T-helper 2 cell treated with Interferon-gamma antibody and Interleukin-4, amounts not matched to agents 5 μg/mL and 100 μg/mL, for 36 hours (primary cell): ENCODE results near the gene KIF6.

Experiments used
- DNase-seq: peaks from one replicate; pipeline ENCODE4 v3.0.0; 2021; ENCODE audit warnings: low spot score
- H3K27ac Mint-ChIP-seq: one replicate; pipeline ENCODE4 v1.8.0; 2021; ENCODE audit warnings: mild to moderate bottlenecking, mixed read lengths
- H3K27me3 Mint-ChIP-seq: one replicate; pipeline ENCODE4 v1.8.0; 2021; ENCODE audit warnings: low read depth, mixed read lengths
- H3K36me3 Mint-ChIP-seq: one replicate; pipeline ENCODE4 v1.8.0; 2021; ENCODE audit warnings: low read depth, mixed read lengths
- H3K4me1 Mint-ChIP-seq: one replicate; pipeline ENCODE4 v1.8.0; 2021; ENCODE audit warnings: low read depth, mixed read lengths
- H3K4me3 Mint-ChIP-seq: one replicate; pipeline ENCODE4 v1.8.0; 2022; ENCODE audit warnings: mild to moderate bottlenecking, moderate library complexity, mixed read lengths
- H3K9me3 Mint-ChIP-seq: one replicate; pipeline ENCODE4 v1.8.0; 2021; ENCODE audit warnings: mixed read lengths

The KIF6 gene

DNA sequence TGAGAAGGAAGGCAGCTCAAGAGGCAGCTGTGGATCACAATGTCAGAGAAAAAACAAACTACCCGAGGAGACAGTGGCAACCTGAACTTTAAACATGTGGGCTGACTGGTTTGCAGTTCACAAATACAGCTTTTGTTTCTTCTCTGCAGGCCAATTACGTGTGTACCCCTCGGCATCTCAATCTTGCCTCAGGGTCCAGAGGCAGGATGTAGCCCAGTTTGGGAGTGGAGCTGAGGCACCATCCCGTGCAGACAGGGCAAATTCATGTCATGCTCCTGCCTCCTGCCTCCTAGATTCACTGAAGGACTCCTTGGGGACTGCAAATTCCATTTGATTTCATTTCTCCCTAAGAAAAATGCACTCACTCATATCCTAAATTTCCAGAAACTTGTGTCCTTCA, 308.5 kb downstream of the KIF6 start:
- no peaks in the 10 kb centered on the region for H3K9me3 Mint-ChIP-seq
- no peaks in the 10 kb centered on the region for H3K4me1 Mint-ChIP-seq
- no peak for DNase-seq
- H3K27ac Mint-ChIP-seq: no peak overlapping the region
- no peaks in the 10 kb centered on the region for H3K36me3 Mint-ChIP-seq
- no peak overlapping the region for H3K4me3 Mint-ChIP-seq
- H3K27me3 Mint-ChIP-seq: peaks cover 6% of the 10 kb centered on the region

DNA sequence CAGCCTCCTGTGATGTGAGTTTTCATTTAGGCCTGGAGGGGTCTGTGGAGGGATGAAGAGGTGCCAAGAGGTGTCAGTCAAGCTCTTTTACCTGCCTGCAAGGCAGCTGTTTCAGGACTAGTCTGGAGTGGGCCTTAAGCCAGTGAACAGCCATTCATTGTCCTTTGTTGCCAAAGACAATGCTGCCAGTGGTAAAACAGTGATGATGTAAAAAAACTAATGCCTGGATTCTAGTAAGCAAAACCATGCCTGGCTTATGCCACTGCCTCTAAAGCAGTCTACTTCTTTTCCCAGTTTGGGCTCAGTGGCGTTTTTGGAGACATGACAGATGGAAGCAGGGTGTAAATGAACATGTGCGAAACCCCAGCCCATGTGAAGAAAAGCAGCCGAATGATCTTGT, 309.2 kb downstream of the KIF6 start:
- Mint-ChIP-seq H3K4me3 (no peak overlapping the region), H3K27me3 (peaks cover 6% of the 10 kb centered on the region), H3K36me3 (no peaks in the 10 kb centered on the region), H3K27ac (no peak overlapping the region), H3K9me3 (no peaks in the 10 kb centered on the region), H3K4me1 (no peaks in the 10 kb centered on the region)
- no peak for DNase-seq

DNA sequence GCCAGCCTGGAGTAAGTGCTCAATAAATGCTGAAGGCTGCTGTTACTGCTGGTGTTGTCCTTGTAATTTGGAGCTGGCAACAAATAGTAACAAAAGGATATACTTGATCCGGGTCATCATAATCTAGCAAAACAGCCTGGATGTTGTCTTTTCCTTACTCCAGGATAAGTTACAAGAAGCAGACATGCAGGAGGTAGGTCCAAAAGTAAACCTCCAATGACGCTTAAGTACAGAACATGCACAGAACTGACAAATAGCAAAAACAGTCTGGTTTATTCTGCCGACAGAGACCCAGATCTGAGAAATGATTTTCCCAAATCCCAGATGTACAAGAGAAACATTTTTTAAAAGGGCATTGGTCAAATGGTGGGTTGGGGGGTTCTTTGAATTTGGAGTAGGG, 309.7 kb downstream of the KIF6 start:
- Mint-ChIP-seq H3K36me3 (no peaks in the 10 kb centered on the region), H3K27me3 (peaks cover 6% of the 10 kb centered on the region), H3K9me3 (no peaks in the 10 kb centered on the region), H3K4me3 (no peak overlapping the region), H3K4me1 (no peaks in the 10 kb centered on the region), H3K27ac (no peak overlapping the region)
- no peak for DNase-seq

DNA sequence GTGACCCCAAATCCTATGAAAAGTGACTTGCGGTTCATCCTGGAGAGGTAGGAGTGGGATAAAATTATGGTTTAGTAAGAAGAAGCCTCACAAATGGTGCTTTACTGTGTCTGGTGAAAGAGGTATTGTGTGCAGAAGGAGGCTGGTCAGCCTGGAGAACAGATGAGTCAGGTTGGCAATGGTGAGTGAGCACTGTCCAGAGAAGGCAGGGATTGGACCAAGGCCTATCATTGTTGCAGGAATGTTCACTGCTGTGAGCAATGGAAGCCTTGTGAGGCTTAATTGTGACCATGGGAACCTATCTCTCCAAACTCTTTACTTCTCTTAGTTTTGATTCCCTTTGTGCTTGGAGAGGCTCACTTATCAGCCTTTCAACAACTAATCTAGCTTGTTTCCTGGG, 313.7 kb downstream of the KIF6 start:
- Mint-ChIP-seq H3K4me3 (no peak overlapping the region), H3K27ac (no peak overlapping the region), H3K36me3 (no peaks in the 10 kb centered on the region), H3K9me3 (no peaks in the 10 kb centered on the region), H3K27me3 (no peaks in the 10 kb centered on the region), H3K4me1 (peaks cover 2% of the 10 kb centered on the region)
- DNase-seq: no peak

DNA sequence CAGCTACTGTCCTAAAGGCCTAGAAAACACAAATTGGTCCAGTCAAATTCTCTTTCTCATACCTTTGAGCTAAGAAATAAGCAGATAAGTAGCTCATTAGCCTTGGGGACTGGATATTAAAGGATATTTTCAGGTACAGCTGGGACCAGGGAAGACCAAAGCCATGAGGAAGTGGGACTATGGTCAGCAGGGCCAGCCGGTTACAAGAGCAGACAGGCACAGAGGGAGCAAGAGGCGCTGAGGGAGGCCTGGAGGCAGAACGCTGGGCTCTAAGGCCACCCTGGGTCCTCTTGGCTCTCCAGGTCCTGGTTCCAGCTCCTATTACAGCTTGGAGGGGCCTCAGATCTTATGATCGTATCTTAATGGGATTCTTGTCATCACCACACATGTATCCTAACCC, 314.2 kb downstream of the KIF6 start:
- Mint-ChIP-seq H3K27me3 (no peaks in the 10 kb centered on the region), H3K36me3 (no peaks in the 10 kb centered on the region), H3K9me3 (no peaks in the 10 kb centered on the region), H3K4me1 (peaks cover 6% of the 10 kb centered on the region), H3K27ac (no peak overlapping the region), H3K4me3 (no peak overlapping the region)
- DNase-seq: no peak

DNA sequence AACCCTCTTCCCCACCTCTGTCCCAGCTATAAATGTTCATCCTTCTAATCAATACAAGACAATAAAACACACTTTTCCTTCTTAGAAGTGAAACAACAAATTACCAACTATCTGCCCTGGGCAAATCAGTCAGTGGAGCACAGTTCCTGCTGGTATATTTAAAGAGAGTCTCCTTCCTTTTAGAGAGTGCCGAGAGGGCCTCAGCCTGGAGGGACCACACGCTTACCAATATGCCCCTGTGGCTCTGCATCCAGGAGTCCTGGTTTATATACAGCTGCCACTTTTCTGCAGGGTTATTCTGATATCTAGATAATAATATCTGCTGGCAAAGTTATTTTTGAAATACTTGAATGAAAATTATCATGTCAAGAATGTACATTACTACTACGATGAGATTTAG, 315.3 kb downstream of the KIF6 start:
- Mint-ChIP-seq H3K27me3 (no peaks in the 10 kb centered on the region), H3K9me3 (no peaks in the 10 kb centered on the region), H3K36me3 (no peaks in the 10 kb centered on the region), H3K4me1 (peaks cover 6% of the 10 kb centered on the region), H3K27ac (no peak overlapping the region), H3K4me3 (no peak overlapping the region)
- DNase-seq: no peak

DNA sequence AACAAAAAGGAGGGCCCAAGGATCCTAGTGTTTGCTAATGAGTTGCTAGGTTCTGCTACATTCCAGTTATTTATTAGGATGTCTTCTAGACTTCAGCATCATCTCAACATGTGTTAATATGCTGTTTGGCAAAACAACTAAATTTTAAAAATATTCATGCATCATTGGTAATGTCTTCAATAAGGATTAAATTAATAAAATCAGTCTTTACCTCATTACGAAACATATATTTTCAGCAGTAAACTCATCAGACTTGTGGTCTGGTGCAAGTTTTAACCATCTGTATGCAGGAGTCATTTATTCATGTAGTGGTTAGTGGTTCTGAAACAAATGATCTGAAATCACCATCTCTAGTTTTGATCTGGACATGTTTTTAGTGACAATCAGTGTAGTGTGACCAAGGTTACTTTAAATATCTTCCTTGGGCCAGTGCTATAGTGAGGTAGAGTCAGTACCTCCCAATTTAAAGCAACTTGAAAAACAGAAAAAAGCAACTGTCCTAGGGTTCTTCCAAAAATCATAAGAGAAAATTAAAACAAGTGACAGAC, 317.7 kb downstream of the KIF6 start:
- Mint-ChIP-seq H3K4me3 (no peak overlapping the region), H3K4me1 (peaks cover 6% of the 10 kb centered on the region), H3K27ac (no peak overlapping the region), H3K27me3 (no peaks in the 10 kb centered on the region), H3K36me3 (no peaks in the 10 kb centered on the region), H3K9me3 (no peaks in the 10 kb centered on the region)
- no peak for DNase-seq

DNA sequence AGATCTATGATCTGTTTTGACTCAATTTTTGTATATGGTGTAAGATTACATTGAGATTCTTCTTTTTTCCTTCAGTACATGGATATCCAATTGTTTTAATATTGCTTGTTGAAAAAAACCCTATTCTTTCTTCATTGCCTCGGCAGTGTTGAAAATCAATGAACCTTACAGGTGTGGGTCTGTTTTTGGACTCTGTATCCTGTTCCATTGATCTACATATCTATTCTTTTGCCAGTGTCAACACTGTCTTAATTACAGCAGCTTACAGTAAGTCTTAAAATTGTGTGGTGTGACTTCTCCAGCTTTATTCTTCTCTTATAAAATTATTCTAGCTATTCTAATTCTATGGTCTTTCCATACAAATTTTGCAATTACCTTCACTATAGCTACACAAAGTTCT, 320.9 kb downstream of the KIF6 start:
- Mint-ChIP-seq H3K36me3 (no peaks in the 10 kb centered on the region), H3K27me3 (no peaks in the 10 kb centered on the region), H3K27ac (no peak overlapping the region), H3K4me3 (no peak overlapping the region), H3K4me1 (peaks cover 6% of the 10 kb centered on the region), H3K9me3 (no peaks in the 10 kb centered on the region)
- no peak for DNase-seq

DNA sequence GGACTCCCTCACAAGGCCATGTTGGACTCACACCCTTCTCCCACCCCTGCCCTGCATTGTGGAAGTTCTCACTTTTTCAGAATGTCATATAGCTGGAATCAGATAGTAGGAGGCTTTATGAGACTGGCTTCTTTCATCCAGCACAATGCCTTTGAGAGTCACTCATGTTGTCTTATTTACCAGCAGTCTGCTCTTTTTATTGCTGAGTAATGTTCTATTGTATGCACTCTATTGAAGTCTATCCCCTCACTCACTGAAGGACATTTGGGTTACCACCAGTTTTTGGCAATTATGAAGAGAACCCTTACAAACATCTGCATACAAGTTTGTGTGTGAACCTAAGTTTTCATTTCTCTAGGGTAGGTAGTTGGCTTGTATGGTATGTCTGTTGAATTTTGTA, 321.9 kb downstream of the KIF6 start:
- Mint-ChIP-seq H3K4me1 (peaks cover 6% of the 10 kb centered on the region), H3K27me3 (no peaks in the 10 kb centered on the region), H3K27ac (no peak overlapping the region), H3K4me3 (no peak overlapping the region), H3K36me3 (no peaks in the 10 kb centered on the region), H3K9me3 (no peaks in the 10 kb centered on the region)
- no peak for DNase-seq

DNA sequence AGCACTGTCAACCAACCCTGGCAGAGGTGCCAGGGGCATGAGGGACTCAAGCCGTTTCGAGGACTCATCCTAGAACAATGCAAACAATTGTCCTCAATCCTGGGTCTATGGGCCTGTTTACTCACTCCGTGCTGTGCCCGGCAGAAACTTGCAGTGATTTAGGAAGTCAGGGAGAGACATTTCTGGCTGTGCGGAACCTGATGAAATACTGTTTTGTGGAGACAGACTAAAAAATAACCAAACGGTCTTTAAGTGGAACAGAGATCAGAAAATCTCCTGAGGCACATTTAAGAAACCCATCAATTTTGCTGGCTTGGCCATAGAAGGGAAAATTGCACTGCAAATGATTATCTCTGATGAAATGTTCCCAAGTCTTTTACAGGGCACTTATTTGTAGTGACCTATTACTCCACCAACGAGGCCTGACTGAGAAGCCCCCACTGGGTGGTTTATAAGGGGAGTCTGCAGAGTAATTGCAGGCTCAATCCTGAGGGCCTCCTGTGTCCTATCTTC, 322.9 kb downstream of the KIF6 start:
- Mint-ChIP-seq H3K4me1 (peaks cover 6% of the 10 kb centered on the region), H3K9me3 (no peaks in the 10 kb centered on the region), H3K27me3 (peaks cover 5% of the 10 kb centered on the region), H3K27ac (no peak overlapping the region), H3K36me3 (no peaks in the 10 kb centered on the region), H3K4me3 (no peak overlapping the region)
- DNase-seq: no peak

DNA sequence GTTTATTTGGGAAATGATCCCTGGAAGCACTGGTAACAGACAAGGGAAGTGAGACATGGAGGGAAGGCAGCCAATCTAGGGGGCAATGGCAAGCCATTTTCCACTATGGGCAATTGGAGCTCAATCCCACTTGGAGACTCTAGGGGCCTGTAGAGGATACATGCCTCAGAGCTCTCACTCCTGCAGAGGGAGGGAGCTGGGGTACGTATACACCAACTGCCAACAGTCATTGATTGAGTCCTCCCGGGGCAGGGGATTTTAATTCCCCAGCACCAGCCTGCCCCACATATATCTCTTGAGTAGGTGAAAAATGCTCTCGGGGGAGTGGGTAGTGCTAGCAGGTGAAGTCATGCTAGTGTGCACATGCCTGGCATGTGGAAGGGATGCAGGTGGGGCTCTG, 323.8 kb downstream of the KIF6 start:
- DNase-seq: no peak
- Mint-ChIP-seq H3K9me3 (no peaks in the 10 kb centered on the region), H3K36me3 (no peaks in the 10 kb centered on the region), H3K4me3 (no peak overlapping the region), H3K27ac (no peak overlapping the region), H3K27me3 (peaks cover 5% of the 10 kb centered on the region), H3K4me1 (peaks cover 4% of the 10 kb centered on the region)

DNA sequence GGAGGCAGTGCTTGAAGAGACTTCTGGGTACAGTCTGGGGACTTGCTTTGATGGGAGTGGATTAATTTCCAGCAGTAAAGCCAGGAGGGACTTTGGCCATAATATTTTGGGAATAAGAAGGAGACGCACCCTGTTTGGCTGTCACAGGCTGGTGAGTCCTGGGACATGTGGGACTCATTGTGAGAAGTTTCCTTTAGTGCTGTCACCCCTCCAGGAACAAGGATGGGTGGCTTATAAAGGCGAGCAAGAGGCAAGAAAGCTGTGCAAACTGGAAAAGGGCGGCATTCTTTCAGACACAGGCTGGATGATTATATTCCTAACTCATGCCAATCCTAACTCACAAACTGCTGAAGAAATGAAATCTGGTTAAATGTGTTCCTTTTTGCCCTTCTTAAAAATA, 325.2 kb downstream of the KIF6 start:
- Mint-ChIP-seq H3K27ac (no peak overlapping the region), H3K9me3 (no peaks in the 10 kb centered on the region), H3K36me3 (no peaks in the 10 kb centered on the region), H3K27me3 (peaks cover 9% of the 10 kb centered on the region), H3K4me1 (no peaks in the 10 kb centered on the region), H3K4me3 (no peak overlapping the region)
- DNase-seq: no peak

DNA sequence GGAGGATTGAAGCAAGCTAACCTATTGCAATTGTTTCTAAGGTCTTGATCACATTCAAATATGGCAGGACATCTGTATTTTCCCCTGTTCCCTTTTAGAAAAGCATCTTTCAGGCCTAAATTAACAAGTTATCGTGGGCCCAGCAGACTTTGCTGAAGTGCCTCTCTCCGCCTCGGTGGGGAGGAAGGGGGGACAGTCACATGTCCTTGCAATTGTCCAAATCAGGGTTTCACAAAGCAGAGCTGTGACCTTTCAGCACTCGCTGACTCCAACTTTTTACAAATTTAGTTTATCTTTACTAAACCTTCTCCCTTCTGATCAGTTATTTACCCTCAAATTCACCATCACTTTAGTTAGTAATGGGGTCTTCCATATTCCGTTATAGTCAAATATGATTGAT, 328.4 kb downstream of the KIF6 start:
- no peaks in the 10 kb centered on the region for H3K9me3 Mint-ChIP-seq
- H3K27me3 Mint-ChIP-seq: peaks cover 12% of the 10 kb centered on the region
- no peak for DNase-seq
- no peaks in the 10 kb centered on the region for H3K4me1 Mint-ChIP-seq
- no peaks in the 10 kb centered on the region for H3K36me3 Mint-ChIP-seq
- no peak overlapping the region for H3K4me3 Mint-ChIP-seq
- H3K27ac Mint-ChIP-seq: no peak overlapping the region

DNA sequence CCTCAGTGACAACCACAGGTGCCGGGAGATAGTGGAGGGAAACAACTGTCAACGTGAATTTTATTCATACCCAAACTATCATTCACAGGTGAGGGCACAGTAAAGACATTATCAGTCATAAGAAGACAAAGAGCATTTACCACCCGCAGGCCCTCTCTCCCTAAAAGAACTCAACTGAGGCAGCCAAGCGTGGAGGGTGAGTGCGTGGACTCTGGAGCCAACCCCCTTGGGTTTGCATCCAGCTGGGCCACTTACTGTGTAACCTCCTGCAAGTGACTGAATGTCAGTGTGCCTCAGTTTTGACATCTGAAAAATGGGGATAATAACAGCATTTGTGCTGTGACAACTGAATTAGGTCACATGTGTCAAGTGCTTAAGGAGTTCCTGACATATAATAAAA, 332.1 kb downstream of the KIF6 start:
- H3K4me3 Mint-ChIP-seq: no peak overlapping the region
- H3K4me1 Mint-ChIP-seq: no peaks in the 10 kb centered on the region
- no peak for DNase-seq
- peaks cover 12% of the 10 kb centered on the region for H3K27me3 Mint-ChIP-seq
- no peak overlapping the region for H3K27ac Mint-ChIP-seq
- no peaks in the 10 kb centered on the region for H3K9me3 Mint-ChIP-seq
- H3K36me3 Mint-ChIP-seq: no peaks in the 10 kb centered on the region

DNA sequence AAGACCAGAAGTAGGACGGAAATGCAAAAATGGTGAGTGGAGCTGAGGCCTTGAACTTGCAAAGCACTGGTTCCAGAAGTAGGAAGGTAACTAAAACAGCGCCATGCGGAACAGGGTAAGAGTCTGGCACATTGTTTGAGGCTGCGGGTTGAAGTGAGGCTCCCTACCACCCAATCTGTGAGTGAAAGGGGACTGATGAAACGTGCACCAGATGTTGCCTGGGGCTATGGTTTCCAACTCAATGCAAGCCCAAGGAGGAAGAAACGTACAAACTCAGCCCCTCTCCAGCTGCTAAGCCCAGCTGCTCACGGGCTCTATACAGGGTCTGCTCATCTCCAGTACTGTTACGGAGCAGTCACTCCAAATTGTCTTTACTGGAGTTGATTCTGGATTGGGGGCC, 334.0 kb downstream of the KIF6 start:
- Mint-ChIP-seq H3K4me1 (no peaks in the 10 kb centered on the region), H3K9me3 (no peaks in the 10 kb centered on the region), H3K27ac (no peak overlapping the region)

More for the DNA sequence above, 334.0 kb downstream of the KIF6 start:
- no peak for DNase-seq
- H3K4me3 Mint-ChIP-seq: no peak overlapping the region
- no peaks in the 10 kb centered on the region for H3K36me3 Mint-ChIP-seq
- peaks cover 6% of the 10 kb centered on the region for H3K27me3 Mint-ChIP-seq
